ENCODE results near the gene ODC1. TPM values are rescaled to one million over a fixed set of nuclear protein-coding genes. Genes with fewer than 3 reads are reported as not detected.

Gene ODC1
- total and polyA plus RNA-seq, 12 donors, result 4.1 to 92.8 (median 56.0) TPM

GRCh38 chr2:10424916-10425505 is 23.1 kb downstream of the ODC1 start:
- intact Hi-C loops (cut with DNase I), result loop anchor here in 2 of 10 donors (5.0 to 10.0 kb wide), 2 partner anchors 288 to 440 kb away; no protein-coding TSS in a partner anchor

DNA sequence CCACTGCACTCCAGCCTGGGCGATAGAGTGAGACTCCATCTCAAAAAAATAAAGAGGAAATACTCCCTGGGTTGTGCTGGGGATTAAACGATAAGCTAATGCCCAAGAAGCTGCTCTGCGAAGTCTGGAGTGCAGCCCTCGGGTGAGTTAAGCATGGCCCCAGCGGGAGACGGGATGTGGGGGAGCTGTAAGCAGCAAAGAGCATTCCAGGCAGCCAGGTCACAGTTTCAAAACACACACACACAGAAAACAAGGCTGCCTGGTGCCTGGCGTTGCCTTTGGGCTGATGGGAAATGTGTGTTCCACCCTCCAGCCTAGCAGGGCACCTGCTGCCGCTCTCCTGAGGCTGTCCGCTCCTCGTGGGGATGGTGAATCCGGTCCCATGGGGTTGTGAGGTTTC is 24.1 kb downstream of the ODC1 start:
- WGBS, 2 donors, result 77 to 92% methylated on average over 11 of the region's 11 CpGs
- TF ChIP-seq CTCF (IDR thresholded peaks at IDR 0.05), result no peak
- intact Hi-C loops (cut with DNase I), result loop anchor here in 2 of 10 donors (5.0 to 10.0 kb wide), 2 partner anchors 287 to 439 kb away; no protein-coding TSS in a partner anchor
- DNase-seq (no peak), ATAC-seq (no peak)
- Histone ChIP-seq H3K36me3 (peaks cover 0 to 86% (median 4%) of the 10 kb centered on the region in 9 donors), H3K4me3 (no peak overlapping the region), H3K27ac (no peak overlapping the region), H3K4me1 (no peaks in the 10 kb centered on the region), H3K9me3 (no peaks in the 10 kb centered on the region), H3K27me3 (no peaks in the 10 kb centered on the region)

More at GRCh38 chr2:10424916-10425505, 23.1 kb downstream of the ODC1 start:
- Histone ChIP-seq H3K9me3 (no peaks in the 10 kb centered on the region), H3K27ac (no peak overlapping the region), H3K4me3 (no peak overlapping the region), H3K4me1 (no peaks in the 10 kb centered on the region), H3K27me3 (no peaks in the 10 kb centered on the region), H3K36me3 (peaks cover 0 to 78% (median 4%) of the 10 kb centered on the region in 9 donors)
- DNase-seq (no peak), ATAC-seq (peak in 1 of 8 donors; percentile 24)
- 88 to 93% methylated on average over 8 of the region's 8 CpGs for WGBS, 2 donors
- no peak for TF ChIP-seq CTCF (IDR thresholded peaks at IDR 0.05)

- H3K27ac ChIP-seq, result no peak overlapping the region
- DNase-seq (no peak), ATAC-seq (no peak)
- intact Hi-C loops (cut with DNase I), result loop anchor here in 2 of 10 donors (5.0 to 10.0 kb wide), 2 partner anchors 286 to 439 kb away; no protein-coding TSS in a partner anchor
- no peaks in the 10 kb centered on the region for H3K4me1 ChIP-seq
- 81 to 90% methylated on average over 6 of the region's 6 CpGs for WGBS, 2 donors
- no peaks in the 10 kb centered on the region for H3K9me3 ChIP-seq
- no peaks in the 10 kb centered on the region for H3K27me3 ChIP-seq
- H3K4me3 ChIP-seq, result no peak overlapping the region
- peaks cover 0 to 86% (median 4%) of the 10 kb centered on the region in 9 donors for H3K36me3 ChIP-seq
- no peak for TF ChIP-seq CTCF (IDR thresholded peaks at IDR 0.05)
These were observed 24.7 kb downstream of the ODC1 start for GRCh38 chr2:10423400-10423774.

- Histone ChIP-seq H3K4me1 (no peaks in the 10 kb centered on the region), H3K4me3 (no peak overlapping the region), H3K9me3 (no peaks in the 10 kb centered on the region), H3K27me3 (no peaks in the 10 kb centered on the region), H3K27ac (no peak overlapping the region), H3K36me3 (peaks cover 0 to 82% (median 4%) of the 10 kb centered on the region in 9 donors)
- DNase-seq (no peak), ATAC-seq (no peak)
- no peak for TF ChIP-seq CTCF (IDR thresholded peaks at IDR 0.05)
- 93 to 96% methylated on average over 24 of the region's 24 CpGs for WGBS, 2 donors
- intact Hi-C loops (cut with DNase I), result loop anchor here in 2 of 10 donors (5.0 to 10.0 kb wide), 2 partner anchors 286 to 438 kb away; no protein-coding TSS in a partner anchor
These were observed 25.3 kb downstream of the ODC1 start for GRCh38 chr2:10422732-10423399.

All from heart right ventricle (tissue), 16 donors.